HG03460 (cell line): ENCODE results near the gene FGD3.

ENCODE experiments used
- ATAC-seq: cut with Tn5 transposase; IDR thresholded peaks from one replicate; pipeline ENCODE4 v1.9.1; 2021; ENCODE audit not compliant: unreplicated experiment

FGD3 gene

DNA sequence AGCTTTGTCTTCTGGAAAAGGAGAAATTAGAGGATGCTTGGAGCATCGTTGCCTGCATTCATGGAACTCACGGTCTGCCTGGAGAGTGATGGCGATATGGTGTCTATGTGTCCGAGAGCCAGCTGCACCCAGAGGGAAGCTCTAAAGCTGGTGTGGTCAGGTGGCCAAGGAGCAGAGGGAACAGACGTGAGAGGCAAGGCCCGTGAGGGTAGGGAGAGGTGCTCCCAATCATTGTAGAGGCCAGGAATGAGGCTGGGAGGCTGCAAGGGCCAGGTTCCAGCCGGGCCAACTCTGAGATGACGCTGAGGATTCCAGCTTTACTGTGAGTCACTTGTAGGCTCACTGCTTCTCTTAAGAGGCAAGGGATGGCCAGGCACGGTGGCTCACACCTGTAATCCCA, 7.6 kb downstream of the FGD3 start:
- ATAC-seq = no peak

DNA sequence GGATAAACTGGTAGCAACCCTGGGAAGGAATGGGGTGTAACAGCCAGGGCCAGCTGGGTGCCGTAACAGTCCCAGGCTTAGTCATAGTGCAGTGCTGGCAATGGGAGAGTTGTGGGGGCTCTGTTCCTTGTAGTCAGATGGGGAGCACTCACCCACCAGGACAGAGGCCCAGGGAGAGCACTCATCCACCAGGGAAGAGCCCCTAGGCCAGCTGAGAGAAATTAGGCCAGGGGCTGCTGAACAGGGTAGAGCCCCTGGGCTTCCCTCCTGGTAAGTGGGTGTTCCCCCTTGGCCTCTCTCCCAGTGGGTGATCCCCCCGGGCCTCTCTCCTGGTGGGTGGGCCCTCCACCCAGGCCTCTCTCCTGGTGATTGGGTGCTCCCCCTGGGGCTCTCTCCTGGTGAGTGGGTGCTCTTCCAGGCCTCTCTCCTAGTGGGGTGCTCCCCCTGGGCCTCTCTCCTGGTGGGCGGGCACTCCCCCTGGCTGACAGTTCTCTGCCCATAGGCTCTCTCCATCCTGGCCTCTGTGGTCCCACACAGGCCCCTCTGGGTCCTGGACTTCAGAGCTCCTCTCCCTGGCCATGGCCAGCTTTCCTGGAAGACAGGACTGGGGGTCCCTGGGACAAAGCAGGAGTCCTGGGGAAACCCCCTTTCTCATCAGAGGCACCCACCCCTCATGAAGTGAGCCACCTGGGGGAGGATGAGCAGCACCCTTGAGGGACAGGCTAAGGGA, 13.4 kb downstream of the FGD3 start:
- no peak for ATAC-seq

DNA sequence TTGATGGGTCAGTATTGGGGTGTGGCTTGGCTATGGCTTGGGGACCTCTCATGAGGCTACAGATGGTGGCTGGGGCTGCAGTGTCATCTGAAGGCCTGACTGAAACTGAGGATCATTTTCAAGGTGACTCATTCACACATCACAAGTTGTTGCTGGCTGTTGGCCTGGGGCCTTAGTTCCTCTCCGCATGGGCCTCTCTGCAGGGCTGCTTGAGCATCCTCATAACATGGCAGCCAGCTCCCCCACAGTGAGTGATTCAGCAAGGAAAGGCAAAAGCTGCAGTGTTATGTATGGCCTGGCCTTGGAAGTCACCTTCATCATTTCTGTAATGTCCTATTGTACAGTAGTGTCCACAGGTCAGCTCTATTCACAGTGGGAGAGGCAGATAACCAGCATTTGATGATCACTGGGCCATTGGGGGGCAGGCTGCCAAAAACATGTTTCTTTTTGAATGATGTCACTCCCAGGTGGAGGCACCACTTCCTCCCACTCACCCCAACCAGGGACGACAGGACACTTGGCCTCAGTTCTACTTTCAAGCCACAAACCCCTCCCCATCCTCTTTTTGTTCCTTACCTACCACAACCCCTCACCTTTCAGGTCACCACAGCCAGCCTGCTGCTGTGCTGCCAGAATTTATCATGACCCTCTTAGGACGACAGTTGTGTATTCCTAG, 14.4 kb downstream of the FGD3 start:
- no peak for ATAC-seq

DNA sequence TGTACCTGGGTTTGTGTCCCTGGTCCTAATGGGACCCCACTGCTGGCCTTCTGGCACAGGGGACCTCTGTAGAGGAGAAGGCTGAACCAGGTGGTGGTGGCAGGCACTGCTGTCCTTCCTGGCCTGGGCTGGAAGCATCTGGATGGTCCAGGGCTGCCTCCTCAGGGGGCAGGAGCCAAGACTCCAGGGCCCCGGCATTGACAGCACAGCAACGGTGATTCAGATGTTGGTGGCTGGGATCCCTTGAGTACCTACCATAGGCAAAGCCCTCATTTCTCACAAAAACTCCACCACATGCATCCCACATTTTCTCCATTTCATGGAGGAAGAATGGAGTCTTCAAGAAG, 15.0 kb downstream of the FGD3 start:
- no peak for ATAC-seq

DNA sequence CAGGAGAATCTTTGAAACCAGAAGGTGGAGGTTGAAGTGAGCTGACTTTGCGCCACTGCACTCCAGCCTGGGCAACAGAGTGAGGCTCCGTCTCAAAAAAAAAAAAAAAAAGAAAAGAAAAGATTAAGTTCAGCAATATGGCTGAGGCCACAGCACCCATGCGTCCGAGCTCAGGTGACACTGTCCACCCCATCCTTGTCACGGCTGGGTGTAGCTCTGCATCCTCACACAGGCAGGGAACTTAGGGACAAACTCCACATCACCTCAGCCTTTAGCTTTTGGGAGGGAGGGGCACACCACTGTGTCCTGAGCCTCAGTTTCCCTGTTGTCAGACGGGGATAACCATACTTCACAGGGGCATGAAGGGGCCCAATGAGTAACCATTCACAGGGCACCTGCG, 15.5 kb downstream of the FGD3 start:
- no peak for ATAC-seq

DNA sequence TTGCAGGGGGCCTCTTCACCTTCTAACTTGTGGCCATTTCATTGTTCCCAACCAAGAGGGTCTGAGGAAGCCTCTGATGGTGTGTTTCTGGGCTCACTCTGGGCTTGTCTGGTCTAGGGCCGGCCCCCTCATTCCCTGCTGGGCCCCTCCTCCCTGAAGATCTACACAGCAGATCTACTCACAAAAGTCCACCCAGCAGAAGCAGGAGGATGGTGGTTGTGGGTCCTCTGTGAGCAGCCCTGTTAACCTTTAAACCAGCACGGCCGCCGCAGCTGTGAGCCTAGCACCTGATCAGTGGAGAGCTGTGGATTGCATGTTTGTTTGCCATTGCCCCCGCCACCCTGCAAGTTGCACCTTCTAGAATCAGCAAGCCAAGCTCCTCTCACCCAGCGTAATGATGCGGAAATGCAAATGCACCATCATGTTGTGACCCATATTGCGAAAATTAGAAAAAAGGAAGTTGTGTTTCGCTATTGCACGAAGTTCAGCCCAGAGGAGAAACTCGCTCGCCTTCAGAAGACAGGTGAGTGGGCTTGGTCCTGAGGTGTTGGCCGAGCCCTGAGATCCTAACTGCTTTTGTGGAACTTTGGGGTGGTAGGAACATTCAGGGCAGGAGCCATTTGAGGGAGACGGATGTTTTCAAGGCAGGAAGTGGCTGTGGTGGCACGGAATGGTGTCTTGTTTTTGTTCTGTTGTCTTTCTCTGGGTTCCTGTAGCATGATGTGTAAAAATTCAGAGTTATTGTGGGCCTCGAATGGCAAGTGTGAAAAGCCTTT, 16.7 kb downstream of the FGD3 start:
- peak; percentile 80 for ATAC-seq

DNA sequence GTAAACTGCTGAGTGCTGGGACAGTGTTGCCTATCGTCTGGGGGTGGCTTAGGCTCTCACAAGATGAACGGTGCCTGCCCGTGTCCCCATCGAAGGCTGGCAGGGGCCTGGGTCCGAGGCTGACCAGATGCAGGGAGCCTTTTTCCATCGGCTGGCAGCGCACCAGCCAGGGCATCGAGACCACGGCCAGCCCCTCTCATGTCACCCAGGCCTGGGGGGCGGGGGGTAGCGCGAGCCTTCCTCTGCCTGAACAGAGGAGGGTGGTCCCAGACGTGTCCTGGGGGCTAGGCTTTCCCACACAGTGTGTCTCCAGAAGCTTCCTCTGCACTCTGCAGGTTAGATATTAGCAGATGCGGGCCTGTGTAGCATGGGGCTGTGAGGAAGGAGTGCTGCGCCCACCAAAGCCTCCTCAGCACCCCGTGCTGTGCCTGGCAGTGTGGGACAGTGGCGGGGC, 17.3 kb downstream of the FGD3 start:
- peak; percentile 6 for ATAC-seq

DNA sequence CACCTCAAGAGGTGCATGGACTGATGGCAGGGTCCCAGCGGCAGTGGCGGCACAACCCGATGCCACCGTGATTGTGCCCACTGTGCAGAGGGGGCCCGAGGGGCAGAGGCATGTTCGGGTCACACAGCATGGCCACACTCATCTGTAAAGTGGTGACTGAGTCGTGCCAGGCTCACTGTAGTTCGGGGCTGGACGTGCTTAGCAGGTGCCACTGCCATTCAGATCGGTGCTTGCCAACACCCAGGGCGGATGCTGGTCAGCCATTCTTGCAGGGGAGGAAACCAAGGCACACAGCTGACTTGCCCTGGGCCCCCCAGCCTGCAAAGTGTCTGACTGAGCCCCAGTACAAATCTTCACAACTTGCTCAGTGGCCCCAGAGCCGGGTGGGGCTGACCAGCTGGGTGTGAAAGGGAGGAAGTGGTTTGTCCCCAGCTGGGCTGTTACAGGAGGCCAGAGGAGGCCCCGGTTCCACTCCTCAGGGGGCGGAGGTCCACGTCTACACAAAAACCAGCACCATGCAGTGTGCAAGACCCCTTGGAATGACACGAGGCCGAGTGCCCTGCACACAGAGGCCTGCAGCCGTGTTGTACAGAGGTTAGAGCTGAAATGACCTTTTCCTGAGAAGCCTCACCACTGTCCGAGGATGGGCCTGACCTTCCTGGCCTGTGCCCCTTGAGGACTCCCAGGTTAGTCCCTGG, 17.9 kb downstream of the FGD3 start:
- peak; percentile 24 for ATAC-seq

DNA sequence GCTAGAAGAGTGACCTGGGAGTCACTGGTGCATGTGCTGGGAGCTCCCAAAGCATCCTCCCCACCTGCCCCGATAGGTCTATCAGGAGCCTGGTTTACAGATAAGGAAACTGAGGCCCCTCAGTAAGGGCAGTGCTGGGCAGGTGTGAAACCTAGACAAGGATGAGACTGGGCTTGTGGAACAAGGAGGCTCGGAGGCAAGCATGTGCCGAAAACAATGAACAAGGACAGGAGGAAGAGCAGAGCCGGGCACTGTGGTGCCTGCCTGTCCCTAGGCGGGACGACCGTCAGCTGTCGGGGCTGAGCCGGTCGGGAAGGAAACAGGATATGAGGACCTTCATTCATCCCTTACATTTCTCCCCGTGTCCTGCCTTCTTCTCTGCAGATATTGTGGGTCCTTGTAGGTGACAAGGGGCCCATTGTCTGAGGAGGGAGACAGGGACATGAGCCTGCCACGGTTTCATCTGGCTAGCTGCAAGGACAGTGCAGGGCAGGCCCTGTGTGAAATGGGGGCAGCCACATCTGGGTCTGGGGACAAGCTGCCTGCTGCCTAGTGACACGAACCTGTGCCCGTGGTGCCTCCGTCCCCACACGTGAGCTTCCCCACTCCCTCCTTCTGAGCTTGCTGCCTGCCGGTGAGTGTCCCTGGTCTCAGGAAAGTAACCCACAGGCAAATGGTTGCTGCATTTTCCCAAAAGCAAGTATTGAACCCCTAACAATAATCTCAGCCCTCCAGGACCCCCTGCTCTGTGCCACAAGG, 18.6 kb downstream of the FGD3 start:
- no peak for ATAC-seq

DNA sequence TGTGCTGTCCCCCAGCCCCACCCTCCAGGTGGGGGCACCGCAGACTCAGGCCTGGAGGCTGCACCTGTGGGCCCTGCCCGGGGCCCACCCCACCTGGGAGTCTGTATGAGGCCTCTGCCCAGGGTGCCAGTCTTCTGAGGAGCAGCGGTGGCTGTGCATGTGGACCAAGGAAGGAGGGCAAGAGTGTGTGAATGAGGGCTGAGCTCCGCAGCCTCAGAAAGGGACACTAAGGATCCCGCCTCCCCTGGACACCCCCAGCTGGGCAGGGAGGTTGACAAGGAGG, 19.1 kb downstream of the FGD3 start:
- ATAC-seq = no peak

DNA sequence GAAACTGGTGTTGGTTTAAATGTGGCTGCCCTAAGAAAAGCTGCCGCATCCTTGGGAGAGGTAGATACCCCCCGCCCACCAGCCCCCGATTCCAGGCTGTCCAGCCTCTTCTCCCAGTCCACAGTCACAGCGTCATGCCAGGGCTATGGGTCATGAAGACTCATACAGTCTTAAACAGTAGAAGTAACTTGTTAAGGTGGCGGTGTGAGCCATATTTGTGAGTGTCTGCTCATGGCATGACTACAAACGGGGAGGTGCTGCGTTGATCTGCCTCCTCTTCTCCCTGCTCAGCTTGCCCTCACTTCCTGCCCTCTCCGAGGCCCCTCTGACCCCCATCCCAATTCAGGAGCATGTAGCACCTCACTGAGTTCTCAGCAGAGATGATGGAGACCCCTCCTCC, 20.8 kb downstream of the FGD3 start:
- ATAC-seq = no peak

DNA sequence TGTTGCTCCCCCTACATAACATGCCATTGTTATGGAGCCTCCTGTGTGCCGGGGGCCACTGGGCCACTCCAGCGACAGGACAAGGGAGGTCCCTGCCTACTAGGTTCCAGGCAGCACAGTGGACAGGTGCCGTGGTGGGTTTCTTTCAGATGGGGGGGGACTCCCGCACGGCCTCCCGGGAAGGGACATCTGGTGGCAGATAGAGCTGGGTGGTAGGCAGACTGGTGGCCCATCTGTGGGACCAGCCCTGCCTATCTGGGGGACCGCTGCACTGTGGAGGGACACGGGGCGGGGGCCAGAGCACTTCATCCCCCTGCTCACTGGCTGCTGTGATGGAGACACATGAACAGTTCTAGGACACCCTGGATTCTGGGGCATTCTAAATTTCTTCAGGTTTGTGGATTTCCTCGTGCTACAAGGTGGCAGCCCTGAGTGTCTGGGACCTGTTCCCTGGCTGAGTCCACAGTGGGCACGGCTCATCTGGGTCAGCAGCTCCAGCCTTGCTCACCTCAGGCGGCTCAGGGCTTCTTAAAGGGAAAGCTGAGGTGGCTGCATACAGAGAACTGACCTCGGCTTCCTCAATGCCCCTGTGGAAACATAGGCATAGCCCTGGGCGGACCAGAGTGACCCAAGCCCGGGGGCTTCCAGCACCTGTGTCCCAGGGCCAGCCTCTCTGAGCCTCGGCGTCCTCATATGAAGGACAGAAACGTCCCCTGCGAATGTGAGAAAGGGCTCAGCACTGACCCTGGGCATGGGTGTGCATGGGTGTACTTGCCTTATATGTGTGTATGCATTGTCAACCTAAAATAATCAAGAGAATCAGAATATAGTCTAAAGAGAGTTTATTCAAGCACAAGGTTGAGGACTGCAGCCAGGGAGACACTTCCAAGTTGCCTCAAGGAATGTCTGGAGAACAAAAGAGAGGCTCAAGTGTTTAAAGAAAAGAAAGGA, 22.5 kb downstream of the FGD3 start:
- ATAC-seq = no peak

DNA sequence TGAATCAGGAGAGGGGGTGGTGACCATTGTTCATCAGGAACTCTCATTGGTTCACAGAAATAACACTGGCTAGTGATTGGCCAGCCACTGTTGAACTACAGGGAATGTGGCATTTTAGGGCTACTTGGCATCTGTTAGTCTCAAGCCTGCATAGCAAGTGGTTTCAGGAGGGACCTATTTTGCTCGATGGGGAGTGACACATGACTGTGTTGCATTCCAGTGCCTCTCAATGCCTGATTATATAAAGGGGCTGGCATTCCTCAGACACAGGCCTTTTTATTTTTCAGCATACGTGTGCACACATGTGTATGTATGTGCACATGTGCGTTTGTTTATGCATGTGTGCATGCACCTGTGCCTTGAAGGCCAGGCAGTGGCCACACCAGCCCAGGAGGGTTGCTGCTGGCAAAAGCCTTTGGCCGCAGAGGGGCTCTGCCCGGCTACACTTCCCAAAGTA, 23.2 kb downstream of the FGD3 start:
- ATAC-seq = no peak

DNA sequence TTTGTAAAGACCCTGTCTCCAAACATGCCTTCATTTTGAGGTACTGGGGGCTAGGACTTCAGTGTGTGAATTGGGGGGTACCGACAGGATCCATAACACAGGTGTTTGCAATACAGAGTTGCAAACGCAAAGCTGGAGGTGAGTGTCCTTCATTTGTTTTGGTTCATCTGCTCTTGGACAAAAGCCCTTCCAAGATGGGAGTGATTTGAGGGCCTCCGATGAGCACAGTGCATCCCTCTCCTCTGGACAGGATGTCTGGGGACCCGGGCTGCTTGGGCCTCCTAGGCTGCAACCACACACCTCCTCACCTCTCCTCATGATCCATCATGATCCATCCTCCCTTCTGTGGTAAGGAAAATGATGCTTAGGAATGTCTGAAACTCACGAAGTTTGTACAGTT, 23.8 kb downstream of the FGD3 start:
- no peak for ATAC-seq

DNA sequence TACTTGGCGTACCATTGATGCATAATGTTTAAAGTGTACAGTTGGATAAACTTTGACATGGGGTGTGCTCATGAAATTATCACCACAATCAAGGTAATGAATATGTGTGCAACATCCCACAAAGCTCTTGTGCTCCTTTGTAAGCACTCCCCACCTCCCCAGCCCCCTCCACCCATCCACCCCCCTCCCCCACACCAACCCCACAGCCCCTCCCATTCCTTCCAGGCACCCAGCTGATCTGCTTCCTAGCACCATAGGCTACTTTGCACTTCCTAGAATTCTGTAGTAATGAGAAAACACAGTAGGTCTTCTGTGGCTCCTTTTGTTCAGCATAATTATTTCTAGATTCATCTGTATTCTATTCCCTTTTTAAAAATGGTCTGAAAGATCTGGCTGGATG, 24.5 kb downstream of the FGD3 start:
- ATAC-seq = no peak

DNA sequence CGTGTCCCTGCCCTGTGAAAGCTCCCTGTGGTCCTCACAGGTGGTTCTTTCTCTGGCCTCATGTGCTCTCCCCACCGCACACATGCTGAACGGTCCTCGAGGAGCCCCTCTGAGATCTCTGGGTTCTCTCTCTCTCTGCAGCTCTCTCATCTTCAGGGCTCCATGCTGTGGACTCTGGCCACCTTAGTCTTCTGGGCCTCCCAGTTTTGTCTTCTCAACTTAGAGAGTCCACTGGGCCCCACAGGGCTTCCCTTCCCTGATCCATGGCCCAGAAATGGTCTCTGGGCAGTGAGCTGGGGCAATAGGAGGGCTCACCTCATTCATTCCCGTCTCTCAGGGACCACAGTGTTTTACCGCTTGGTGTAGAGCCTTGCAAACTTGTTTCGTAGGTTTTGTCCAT, 26.4 kb downstream of the FGD3 start:
- ATAC-seq = no peak

DNA sequence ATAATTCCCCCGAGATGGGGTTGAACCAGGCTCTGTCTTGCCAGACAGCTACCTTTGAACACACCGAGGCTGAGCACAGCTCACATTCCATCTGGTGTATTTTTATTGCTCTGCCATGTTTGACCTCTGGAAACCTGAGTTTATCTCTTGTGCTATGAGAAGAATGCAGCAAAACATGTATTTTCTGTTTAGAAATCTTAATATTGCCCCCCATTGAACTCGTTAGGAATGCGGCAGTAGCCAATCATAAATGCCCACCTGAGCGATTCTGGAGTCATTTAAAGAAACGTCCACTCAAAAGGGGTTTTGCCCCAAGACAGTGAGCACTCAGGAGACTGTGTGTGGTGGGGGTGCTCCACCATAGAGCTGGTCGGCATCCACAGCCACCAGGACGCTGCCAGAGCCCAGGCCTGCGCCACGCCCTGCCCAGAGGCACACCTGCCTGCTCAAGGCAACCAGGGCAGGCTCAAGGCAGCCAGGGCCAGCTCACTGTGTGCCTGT, 26.9 kb downstream of the FGD3 start:
- ATAC-seq = no peak

DNA sequence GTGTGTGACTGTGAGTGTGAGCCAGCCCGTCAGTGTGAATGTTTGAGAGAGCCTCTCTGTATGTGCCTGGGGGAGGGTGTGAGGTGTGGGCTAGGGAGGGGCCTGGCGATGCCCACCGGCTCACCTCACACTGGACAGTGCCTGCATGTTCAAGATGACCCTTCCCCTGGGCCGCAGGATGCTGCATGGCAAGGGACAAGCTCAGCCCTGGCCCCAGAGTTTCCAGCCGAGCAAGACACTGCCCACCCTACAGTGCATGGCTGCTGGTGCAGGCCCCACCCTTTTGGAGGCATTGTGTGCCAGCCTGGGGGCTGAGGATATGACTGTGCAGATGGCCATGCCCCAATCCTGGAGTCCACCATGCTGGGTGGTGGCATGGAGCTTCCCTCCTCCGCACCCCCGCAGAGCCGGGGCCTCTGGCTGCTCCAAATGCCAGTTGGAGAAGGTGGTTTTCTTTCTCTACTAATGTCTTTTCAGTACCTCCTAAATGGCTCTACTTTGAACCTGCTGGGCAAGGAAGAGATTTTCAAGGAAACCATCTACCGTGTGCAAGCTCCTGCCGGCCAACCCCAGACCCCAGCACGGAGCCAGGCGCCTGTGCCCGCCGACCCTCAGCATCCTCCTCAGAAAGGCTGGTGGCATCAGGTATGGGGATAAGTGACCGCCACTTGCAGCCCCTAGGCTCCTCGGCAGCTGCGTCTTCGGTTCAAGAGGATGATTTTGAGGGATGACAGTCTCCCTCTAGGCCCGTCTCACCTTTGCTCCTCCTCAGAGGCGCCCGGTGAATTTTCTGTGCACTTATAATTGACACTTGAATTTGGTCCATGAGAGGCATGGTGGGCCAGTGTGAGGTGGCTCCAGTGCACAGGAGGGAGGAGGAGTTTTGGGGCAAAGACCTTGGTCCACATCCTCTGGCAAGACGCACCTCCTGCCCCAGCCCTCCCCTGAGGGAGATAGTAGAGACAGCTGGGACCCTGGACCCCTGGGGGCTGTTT, 27.7 kb downstream of the FGD3 start:
- no peak for ATAC-seq
